ENCODE measurements around the gene DNTTIP2.
"Not testable (repeated sequence)": the region's sequence is repeated elsewhere in the genome, so short reads cannot be mapped to it uniquely, and the experiment has no call there.

DNTTIP2 gene, protein sequence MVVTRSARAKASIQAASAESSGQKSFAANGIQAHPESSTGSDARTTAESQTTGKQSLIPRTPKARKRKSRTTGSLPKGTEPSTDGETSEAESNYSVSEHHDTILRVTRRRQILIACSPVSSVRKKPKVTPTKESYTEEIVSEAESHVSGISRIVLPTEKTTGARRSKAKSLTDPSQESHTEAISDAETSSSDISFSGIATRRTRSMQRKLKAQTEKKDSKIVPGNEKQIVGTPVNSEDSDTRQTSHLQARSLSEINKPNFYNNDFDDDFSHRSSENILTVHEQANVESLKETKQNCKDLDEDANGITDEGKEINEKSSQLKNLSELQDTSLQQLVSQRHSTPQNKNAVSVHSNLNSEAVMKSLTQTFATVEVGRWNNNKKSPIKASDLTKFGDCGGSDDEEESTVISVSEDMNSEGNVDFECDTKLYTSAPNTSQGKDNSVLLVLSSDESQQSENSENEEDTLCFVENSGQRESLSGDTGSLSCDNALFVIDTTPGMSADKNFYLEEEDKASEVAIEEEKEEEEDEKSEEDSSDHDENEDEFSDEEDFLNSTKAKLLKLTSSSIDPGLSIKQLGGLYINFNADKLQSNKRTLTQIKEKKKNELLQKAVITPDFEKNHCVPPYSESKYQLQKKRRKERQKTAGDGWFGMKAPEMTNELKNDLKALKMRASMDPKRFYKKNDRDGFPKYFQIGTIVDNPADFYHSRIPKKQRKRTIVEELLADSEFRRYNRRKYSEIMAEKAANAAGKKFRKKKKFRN

GRCh38 chr1:93878889-93879586 is at the start of gene DNTTIP2:
Gene DNTTIP2, minus strand, starts transcription at chr1:93879206. Its CDS starts 58 bp downstream, at chr1:93879148.
- peak; percentile 94 for DNase-seq

- no peak for DNase-seq
Observed at GRCh38 chr1:93925206-93925605, 46.2 kb upstream of the DNTTIP2 start.

GRCh38 chr1:93919780-93920179 is 40.8 kb upstream of the DNTTIP2 start:
- no peak for DNase-seq

DNA sequence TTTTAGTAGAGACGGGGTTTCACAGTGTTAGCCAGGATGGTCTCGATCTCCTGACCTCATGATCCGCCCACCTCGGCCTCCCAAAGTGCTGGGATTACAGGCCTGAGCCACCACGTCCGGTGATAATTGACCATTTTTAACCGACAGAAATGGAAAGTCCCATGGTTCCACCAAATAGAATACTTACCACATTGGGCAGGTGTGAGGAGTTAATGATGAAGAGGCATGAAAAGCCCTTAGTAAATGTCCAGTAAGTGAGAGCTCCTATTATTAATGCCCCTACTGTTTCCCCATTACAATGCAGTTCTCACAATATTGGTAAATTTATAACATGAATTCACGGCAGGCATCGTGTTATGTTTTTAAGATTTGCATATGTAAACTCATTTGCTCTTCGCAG is 38.3 kb upstream of the DNTTIP2 start:
- DNase-seq = no peak

- not testable (repeated sequence) for DNase-seq
Observed at GRCh38 chr1:93910880-93911279, 31.9 kb upstream of the DNTTIP2 start.

DNA sequence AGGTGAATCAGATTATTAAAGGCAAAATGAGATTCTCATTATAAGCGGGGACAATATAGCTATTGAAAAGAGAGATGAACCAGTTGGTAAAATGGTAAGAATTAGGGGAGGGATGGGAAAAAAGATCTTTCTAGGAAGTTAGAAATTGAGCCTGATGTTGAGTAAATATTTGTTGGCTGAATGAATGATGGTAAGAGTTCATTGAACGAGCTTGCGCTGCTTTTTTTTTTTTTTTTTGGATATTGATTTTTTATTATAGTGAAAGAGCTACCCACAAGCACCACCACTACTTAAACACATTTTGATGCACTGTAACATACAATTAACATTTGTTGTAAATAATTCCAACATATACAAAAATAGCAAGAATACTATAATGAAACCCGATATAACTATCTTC is 31.3 kb upstream of the DNTTIP2 start:
- no peak for DNase-seq

GRCh38 chr1:93909146-93910050 is 30.4 kb upstream of the DNTTIP2 start, which contains the start of gene GCLM:
Gene GCLM, minus strand, starts transcription at chr1:93909430. Its CDS starts 267 bp downstream, at chr1:93909163.
- peak; percentile 91 for DNase-seq

- no peak for DNase-seq
Observed at GRCh38 chr1:93908394-93909145, 29.6 kb upstream of the DNTTIP2 start.

DNA sequence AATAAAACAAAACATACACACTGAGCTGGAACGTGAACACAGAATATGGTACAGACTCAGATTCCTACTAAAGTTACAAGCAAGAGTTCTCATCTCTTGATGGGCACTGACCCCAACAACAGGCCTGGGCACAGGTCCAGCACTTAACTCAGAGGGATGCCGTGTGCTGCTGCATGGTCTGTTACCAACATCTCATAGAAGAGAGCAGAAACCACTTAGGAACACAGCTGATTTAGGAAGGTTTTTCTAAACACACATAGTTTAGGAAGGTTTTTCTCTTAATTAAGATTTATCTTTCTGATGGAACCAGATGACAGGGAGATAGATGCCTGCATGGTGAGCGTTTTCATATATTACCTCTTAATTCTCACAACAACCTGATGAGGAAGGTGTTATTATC is 28.7 kb upstream of the DNTTIP2 start:
- DNase-seq = no peak

DNA sequence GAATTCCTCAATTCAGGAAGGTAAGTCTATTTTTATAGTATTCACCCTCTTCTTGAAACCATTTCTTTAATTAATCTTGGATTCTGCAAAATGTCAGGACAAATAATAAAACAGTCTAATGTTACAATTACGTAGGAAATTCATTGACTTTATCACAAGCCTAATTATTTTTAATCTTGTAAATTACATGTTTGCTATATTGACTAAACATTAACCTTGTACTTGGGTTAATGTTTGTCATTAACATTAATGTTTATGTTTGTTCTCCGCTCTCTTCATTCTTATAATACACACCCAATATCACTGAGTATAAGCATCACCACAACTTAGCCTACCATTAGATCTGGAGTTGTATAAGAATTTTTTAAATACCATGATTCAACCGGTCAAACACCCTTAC is 27.5 kb upstream of the DNTTIP2 start:
- no peak for DNase-seq

DNA sequence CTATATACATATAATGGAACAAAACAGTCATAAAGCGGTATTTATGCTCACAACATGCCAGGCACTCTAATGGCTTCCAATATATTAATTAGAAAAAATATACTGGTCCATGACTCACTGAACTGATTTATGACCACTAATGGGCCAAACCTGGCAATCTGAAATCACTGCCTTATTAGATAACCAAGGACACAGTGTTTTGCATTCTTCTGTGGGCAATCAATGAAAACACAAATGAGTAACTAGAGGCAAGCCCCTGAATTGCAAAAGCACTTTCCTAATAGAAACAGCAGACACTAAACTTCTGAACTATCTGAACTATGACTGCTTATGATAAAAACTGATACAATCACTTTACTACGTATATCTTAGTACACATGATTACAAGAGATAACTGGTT is 26.7 kb upstream of the DNTTIP2 start:
- DNase-seq = no peak

- DNase-seq = no peak
Observed at GRCh38 chr1:93905051-93905450, 26.0 kb upstream of the DNTTIP2 start.

DNA sequence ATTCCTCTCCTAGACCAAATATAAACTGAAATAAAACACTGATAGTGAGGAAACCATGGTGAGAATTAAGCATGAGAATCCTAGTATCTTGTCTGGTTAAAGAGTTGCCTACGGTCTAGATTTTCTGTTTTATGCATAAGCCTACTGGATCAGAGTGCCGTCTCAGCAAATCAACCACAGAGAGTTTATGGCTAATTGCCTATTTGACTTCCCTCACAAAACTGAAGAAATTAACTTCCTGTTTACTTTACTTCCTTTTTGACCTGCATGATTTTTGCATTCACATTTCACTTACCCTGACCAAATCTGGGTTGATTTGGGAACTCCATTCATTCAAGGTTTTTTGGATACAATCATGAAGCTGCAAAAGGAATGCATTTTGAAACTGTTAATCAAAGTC is 25.2 kb upstream of the DNTTIP2 start:
- peak; percentile 26 for DNase-seq

DNA sequence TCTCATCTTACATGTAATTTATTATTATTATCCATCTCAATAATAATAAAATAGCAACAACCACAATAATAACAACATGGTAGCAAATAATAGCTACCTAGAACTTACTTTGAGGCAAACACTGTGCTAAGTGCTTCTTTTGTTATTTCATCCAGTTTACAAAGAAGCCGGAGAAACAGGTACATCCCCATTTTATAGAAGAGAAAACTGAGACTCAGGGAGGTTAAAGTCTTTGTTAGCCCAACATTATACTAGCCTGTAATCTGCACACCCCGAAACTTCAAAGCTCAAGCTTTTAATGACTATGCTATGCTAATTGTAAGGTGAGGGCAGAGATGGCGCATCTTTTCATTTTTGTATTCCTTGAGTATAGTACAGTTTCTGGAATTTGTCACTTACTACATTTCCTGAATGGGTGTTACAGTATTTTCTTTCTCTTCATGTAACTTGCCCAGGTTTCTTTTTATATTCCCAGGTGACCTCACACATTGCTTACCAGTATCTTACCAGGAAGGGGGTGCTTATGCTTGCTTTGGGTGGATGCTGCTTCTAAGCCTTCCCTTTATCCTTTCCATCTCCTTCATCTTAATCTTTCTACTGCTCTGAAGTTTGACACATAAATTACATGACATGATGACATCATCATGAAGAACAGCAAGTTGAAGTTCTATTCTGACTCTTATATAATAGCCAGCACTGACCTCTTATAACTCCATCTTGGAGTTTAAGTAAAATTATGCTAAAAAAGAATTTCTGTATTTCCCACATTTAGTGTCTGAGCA is 21.9 kb upstream of the DNTTIP2 start:
- no peak for DNase-seq

DNA sequence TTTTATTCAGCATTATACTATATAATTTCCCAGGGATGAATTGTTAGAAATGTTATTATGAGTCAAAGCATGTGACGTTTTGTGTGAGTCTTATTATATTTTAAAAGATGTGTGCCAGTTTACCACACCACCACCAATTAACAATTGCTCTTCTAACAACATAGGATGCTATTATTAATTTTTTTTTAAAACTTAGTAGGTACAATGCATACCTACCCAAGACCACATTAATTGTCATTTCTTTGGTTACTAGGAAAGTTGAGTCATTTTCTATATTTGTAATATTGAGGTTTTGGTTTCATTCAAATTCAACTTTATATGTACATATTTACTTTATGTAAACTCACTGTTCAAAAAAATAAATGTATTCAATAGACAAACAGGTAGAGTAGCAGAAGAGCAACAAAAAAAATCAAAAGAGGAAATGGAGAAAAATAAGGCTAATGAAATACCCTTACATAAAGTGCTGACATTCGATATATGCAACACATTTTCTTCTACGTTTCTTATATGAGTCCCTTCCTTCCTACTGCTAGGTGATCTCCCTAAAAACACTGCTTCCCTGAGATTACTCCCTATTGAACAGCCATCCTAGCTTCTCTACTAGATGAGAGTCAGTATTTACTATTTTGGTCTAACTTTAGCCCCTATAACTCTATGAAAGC is 20.7 kb upstream of the DNTTIP2 start:
- DNase-seq = no peak

- no peak for DNase-seq
Observed at GRCh38 chr1:93888900-93889299, 9.9 kb upstream of the DNTTIP2 start.

DNA sequence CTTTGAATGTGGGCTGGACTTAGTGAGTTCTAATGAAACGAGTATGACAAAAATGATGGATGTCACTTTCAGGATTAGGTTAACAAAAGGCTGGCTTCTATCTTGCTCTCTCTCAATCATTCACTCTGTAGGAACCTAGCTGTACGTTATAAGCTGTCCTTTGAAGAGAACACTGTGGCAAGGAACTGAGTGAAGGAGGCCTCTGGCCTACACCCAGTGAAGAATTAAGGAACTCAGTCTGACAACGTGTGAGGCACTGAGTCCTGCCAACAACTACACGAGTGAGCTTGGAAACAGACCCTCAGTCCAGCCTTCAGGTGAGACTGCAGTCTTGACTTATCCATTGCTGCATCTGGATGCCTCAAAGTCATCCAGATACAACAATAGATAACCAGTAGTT is 3.3 kb upstream of the DNTTIP2 start:
- DNase-seq = no peak

DNA sequence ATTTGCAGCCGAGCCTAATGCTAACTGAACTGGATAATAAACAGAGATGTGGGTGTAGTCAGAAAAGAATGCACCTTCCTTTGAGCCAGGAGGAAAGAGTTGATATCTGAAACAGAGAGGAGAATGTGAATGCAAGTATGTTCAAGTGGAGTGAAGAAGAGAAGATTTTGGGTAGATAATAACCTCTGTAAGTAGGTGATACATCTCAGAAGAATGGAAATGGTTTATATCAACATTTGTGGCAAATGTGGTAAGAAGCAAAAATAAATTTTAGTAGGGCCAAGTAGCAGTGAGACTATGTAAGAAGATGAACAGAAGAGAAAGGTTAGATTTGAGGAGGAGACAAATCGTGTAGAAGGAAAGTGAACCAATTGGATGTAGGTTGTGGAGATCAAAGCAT is 1.7 kb upstream of the DNTTIP2 start:
- no peak for DNase-seq

GRCh38 chr1:93878501-93878888 is 511 bp downstream of the DNTTIP2 start:
- DNase-seq = peak; percentile 47

DNA sequence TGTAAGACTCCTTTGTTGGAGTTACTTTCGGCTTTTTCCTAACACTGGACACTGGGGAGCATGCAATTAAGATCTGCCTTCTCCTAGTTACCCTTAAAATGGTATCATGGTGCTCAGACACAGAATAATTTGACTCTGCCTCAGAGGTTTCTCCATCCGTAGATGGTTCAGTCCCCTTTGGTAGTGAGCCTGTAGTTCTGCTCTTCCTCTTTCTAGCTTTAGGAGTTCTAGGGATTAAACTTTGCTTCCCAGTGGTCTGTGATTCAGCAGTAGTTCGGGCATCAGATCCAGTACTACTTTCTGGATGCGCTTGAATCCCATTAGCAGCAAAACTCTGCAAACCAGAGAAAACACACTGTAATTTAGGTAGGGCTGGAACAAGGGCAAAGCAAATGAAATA is 1.5 kb downstream of the DNTTIP2 start:
- no peak for DNase-seq

Measured in KG1 (cell line).